HUDEP-2 (cell line): ENCODE results near the gene MOSPD2.

Source experiments
- DNase-seq, 76 experiments: peaks; one replicate each; lab custom pipeline; 2025; ENCODE audit not compliant: unreplicated experiment in 76 of 76; lab: John Stamatoyannopoulos, UW

The MOSPD2 gene

DNA sequence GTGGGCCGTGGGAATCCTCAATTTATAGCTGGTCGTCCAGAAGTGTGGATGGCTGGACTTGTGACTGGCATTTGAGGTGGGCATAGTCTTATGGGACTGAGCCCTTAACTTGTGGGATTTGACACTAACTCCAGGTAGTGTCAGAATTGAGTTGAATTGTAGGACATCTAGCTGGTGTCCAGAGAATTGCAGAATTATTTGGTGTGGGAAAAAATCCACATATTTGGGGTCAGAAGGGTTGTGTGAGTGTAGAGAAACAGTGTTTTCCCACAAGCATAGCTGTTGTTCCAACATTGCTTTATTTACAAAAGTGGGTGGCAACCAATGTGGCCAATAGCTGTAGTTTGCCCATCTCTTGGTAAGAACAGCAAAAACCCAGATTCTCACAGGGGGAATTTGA lies 91.3 kb downstream of the MOSPD2 start:
- DNase-seq, result peak in 1 of 76 experiments; percentile 0
